Endothelial cell of umbilical vein (primary cell): ENCODE results near the gene CD80. TPM values are rescaled to one million over a fixed set of nuclear protein-coding genes. Genes with fewer than 3 reads are reported as not detected.

Experiments
- BruUV-seq: library from RNA; stranded (reverse); fragments of 400-500 nt; replicated peaks from 2 replicates; lab custom pipeline; 2021; lab: Mats Ljungman, UMichigan
- CTCF ChIA-PET: fragments of 300-600, 350-600 bp; sonication (Branson Sonifier 250); formaldehyde crosslinking; loops from one replicate; lab custom pipeline; 2021; ENCODE audit warnings: antibody characterized with exemption, inconsistent platforms; lab: Charles Lee
- POLR2A ChIA-PET: fragments of 300-600, 350-600 bp; sonication (Branson Sonifier 250); formaldehyde crosslinking; loops from one replicate; lab custom pipeline; 2021; ENCODE audit warnings: antibody characterized with exemption, inconsistent platforms; lab: Charles Lee
- DNase-seq: peaks from one replicate; pipeline ENCODE4 v3.0.0-alpha.2; 2011; ENCODE audit warnings: low read depth, low spot score
- FAIRE-seq: peaks from 2 replicates; lab custom pipeline; 2011; peaks lifted over from hg19 to GRCh38; lab: Jason Lieb, UNC
- H2AFZ ChIP-seq: 2 replicates; pipeline ENCODE4 v1.6.0; 2012; ENCODE audit warnings: low read depth, low read length, control low read depth, inconsistent platforms
- H3K27ac ChIP-seq: 2 replicates; pipeline ENCODE4 v1.5.1; 2011; ENCODE audit warnings: low read depth, mild to moderate bottlenecking, control low read depth, low read length, moderate library complexity; ENCODE audit not compliant: insufficient read depth
- H3K27me3 ChIP-seq, 2 experiments: 2 replicates each; pipeline versions ENCODE4 v1.6.0 to v1.6.1; 2011; ENCODE audit warnings: low read length in 2 of 2, mixed read lengths in 1 of 2; ENCODE audit not compliant: control insufficient read depth in 2 of 2, insufficient read depth in 2 of 2
- H3K36me3 ChIP-seq, 2 experiments: 2 replicates in 1 of 2; 3 replicates in 1 of 2; pipeline ENCODE4 v1.5.1; 2011; ENCODE audit warnings: low read length in 2 of 2, mild to moderate bottlenecking in 1 of 2, moderate library complexity in 1 of 2; ENCODE audit not compliant: control insufficient read depth in 2 of 2, insufficient read depth in 2 of 2; ENCODE audit errors: extremely low read depth in 1 of 2
- H3K4me1 ChIP-seq: 3 replicates; pipeline ENCODE4 v1.5.1; 2011; ENCODE audit warnings: mild to moderate bottlenecking, low read length; ENCODE audit not compliant: control insufficient read depth, insufficient read depth; ENCODE audit errors: extremely low read depth
- H3K4me2 ChIP-seq: 2 replicates; pipeline ENCODE4 v1.6.1; 2011; ENCODE audit warnings: low read length, control low read depth, mixed read lengths; ENCODE audit not compliant: insufficient read depth
- H3K4me3 ChIP-seq, 3 experiments: fragments of 200-600 bp in 1 of 3; sonication (generic), shearing (Covaris generic) in 1 of 3; replicated peaks in 1 of 3; 2 replicates each; pipeline ENCODE4 v1.5.1; 2011 to 2016; ENCODE audit warnings: control low read depth in 3 of 3, low read length in 3 of 3, mild to moderate bottlenecking in 2 of 3, inconsistent platforms in 1 of 3, low read depth in 1 of 3, moderate library complexity in 1 of 3; ENCODE audit not compliant: insufficient read depth in 1 of 3
- H3K79me2 ChIP-seq: 2 replicates; pipeline ENCODE4 v1.6.0; 2012; ENCODE audit warnings: low read length, inconsistent platforms; ENCODE audit not compliant: control insufficient read depth, insufficient read depth
- H3K9ac ChIP-seq: replicated peaks from 2 replicates; pipeline ENCODE3; 2011; ENCODE audit warnings: low read length, control low read depth; ENCODE audit not compliant: insufficient read depth; ENCODE audit errors: extremely low read depth
- H3K9me1 ChIP-seq: replicated peaks from 3 replicates; pipeline ENCODE4 v1.6.0; 2011; ENCODE audit warnings: mild to moderate bottlenecking, low read length; ENCODE audit not compliant: control insufficient read depth, insufficient read depth; ENCODE audit errors: extremely low read depth
- H3K9me3 ChIP-seq: replicated peaks from 2 replicates; pipeline ENCODE4 v1.5.1; 2012; ENCODE audit warnings: low read length, inconsistent platforms; ENCODE audit not compliant: control insufficient read depth, insufficient read depth
- H4K20me1 ChIP-seq: replicated peaks from 2 replicates; pipeline ENCODE3; 2011; ENCODE audit warnings: mild to moderate bottlenecking, low read length; ENCODE audit not compliant: control insufficient read depth, insufficient read depth; ENCODE audit errors: extremely low read depth
- CTCF ChIP-seq, 2 donors: IDR thresholded peaks; 1 replicate in 1 of 2; 2 replicates in 1 of 2; pipeline ENCODE4 v1.5.1; 2011; ENCODE audit warnings: low read length in 2 of 2, mild to moderate bottlenecking in 2 of 2, moderate library complexity in 2 of 2, control low read depth in 1 of 2, inconsistent platforms in 1 of 2, low read depth in 1 of 2; ENCODE audit not compliant: insufficient read depth in 1 of 2; ENCODE audit errors: extremely low read depth in 1 of 2
- EZH2 ChIP-seq: IDR thresholded peaks from 2 replicates; pipeline ENCODE4 v1.6.1; 2012; ENCODE audit warnings: borderline replicate concordance, low read depth, mild to moderate bottlenecking, moderate library complexity, low read length, inconsistent platforms; ENCODE audit not compliant: severe bottlenecking
- FOS ChIP-seq: IDR thresholded peaks from 2 replicates; pipeline ENCODE4 v1.6.1; 2011; ENCODE audit warnings: mild to moderate bottlenecking, low read length, moderate library complexity, borderline replicate concordance; ENCODE audit not compliant: insufficient read depth
- GATA2 ChIP-seq: IDR thresholded peaks from 2 replicates; pipeline ENCODE4 v1.7.0; 2011; ENCODE audit warnings: low read depth, mild to moderate bottlenecking, moderate library complexity, mixed read lengths, low read length; ENCODE audit not compliant: insufficient read length, insufficient read depth
- JUN ChIP-seq: IDR thresholded peaks from 2 replicates; pipeline ENCODE4 v1.6.1; 2011; ENCODE audit warnings: borderline replicate concordance, low read depth; ENCODE audit not compliant: insufficient read length, insufficient read depth
- MAX ChIP-seq: IDR thresholded peaks from 2 replicates; pipeline ENCODE4 v1.6.1; 2011; ENCODE audit not compliant: insufficient read depth, insufficient read length
- MYC ChIP-seq: IDR thresholded peaks from one replicate; pipeline ENCODE4 v1.6.1; 2011; ENCODE audit warnings: mild to moderate bottlenecking, low read depth, low read length
- POLR2A ChIP-seq: IDR thresholded peaks from 2 replicates; pipeline ENCODE4 v1.6.1; 2012; ENCODE audit warnings: low read depth, mild to moderate bottlenecking, control low read depth, low read length
- POLR2AphosphoS5 ChIP-seq: IDR thresholded peaks from 2 replicates; pipeline ENCODE4 v1.6.1; 2012; ENCODE audit warnings: low read depth, mild to moderate bottlenecking, control low read depth, low read length, moderate library complexity; ENCODE audit not compliant: insufficient read depth
- dilution Hi-C: fragments of 300-500 bp; cut with MboI; formaldehyde crosslinking; loops from one replicate; pipeline ENCODE4 v1.15.0; 2019; ENCODE audit warnings: low sequenced_read_pairs; ENCODE audit not compliant: extremely low pct_ligation_motif_present
- intact Hi-C: fragments of 100-400 bp; cut with micrococcal nuclease; formaldehyde crosslinking; loops from one replicate; pipeline ENCODE4 v1.10.0; 2022
- polyA plus RNA-seq, 4 experiments: library from polyadenylated mRNA; depleted of rRNA in 3 of 4; stranded (reverse) in 3 of 4; unstranded in 1 of 4; fragments of >200 nt; gene quantifications; 2 replicates each; pipeline versions ENCODE4 v1.2.1 to v1.2.3, GENCODE V29; 2011 to 2012; ENCODE audit warnings: missing spikeins in 1 of 4
- total RNA-seq: library from RNA; stranded (reverse); gene quantifications from 2 replicates; pipeline ENCODE4 v1.2.3, GENCODE V29; 2021

The CD80 gene
- total and polyA plus RNA-seq, 2 donors (not counting 3 experiments of a cell fraction or from before 2014, with no cell fraction given) = not detected

- H4K20me1 ChIP-seq = no peaks in the 10 kb centered on the region
- POLR2A ChIA-PET = no interaction called here
- H3K4me1 ChIP-seq = no peaks in the 10 kb centered on the region
- H3K4me2 ChIP-seq = no peak overlapping the region
- no peak overlapping the region for H2AFZ ChIP-seq
- no peak overlapping the region for H3K4me3 ChIP-seq
- CTCF ChIA-PET = interaction anchor here (0.8 kb wide), 1 partner anchor 13 kb away, joined by 3 read pairs; no protein-coding TSS in a partner anchor
- dilution Hi-C loops (no loop called here), intact Hi-C loops (no loop called here)
- H3K79me2 ChIP-seq = no peaks in the 10 kb centered on the region
- DNase-seq (no peak), FAIRE-seq (no peak)
- no peaks in the 10 kb centered on the region for H3K9me1 ChIP-seq
- no peak overlapping the region for H3K9ac ChIP-seq
- no peaks in the 10 kb centered on the region for H3K9me3 ChIP-seq
- no peak for TF ChIP-seq POLR2AphosphoS5
- TF ChIP-seq CTCF (IDR thresholded peaks at IDR 0.05; ENCODE audit: extremely low read depth in 1 of 2, insufficient read depth in 1 of 2, low read depth in 1 of 2, low read length in 2 of 2) = no peak
- TF ChIP-seq EZH2 = no peak
- TF ChIP-seq GATA2 = no peak
- TF ChIP-seq MYC = no peak
- TF ChIP-seq FOS = no peak
- no peak for TF ChIP-seq POLR2A
- TF ChIP-seq MAX = no peak
- TF ChIP-seq JUN = no peak
- BruUV-seq = no TSS peak
- H3K27ac ChIP-seq = no peak overlapping the region
- H3K36me3 ChIP-seq = peaks cover 3 to 14% of the 10 kb centered on the region in 2 experiments
- H3K27me3 ChIP-seq = no peaks in the 10 kb centered on the region
Observed at GRCh38 chr3:119485563-119485962, 73.9 kb downstream of the CD80 start.
